ENCODE measurements around the gene MFAP3.
"Not testable (repeated sequence)": the region's sequence is repeated elsewhere in the genome, so short reads cannot be mapped to it uniquely, and the experiment has no call there.

DNA sequence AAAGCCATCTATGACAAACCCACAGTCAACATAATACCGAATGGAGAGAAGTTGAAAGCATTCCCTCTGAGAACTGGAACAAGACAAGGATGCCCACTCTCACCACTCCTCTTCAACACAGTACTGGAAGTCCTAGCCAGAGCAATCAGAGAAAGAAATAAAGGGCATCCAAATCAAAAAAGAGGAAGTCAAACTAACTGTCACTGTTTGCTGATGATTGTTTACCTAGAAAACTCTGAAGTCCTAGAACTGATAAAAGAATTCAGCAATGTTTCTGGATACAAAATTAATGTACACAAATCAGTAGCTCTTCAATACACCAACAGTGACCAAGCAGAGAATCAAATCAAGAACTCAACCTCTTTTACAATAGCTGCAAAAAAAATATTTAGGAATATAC, 19.8 kb upstream of the MFAP3 start:
- not testable (repeated sequence) for TF ChIP-seq EZH2 (IDR thresholded peaks at IDR 0.05; ENCODE audit: insufficient read depth, poor library complexity, severe bottlenecking); EZH2phosphoT487 (IDR thresholded peaks at IDR 0.05; ENCODE audit: insufficient read depth, low read depth)
